Measurements from ENCODE around the gene ETS1. TPM values are rescaled to one million over a fixed set of nuclear protein-coding genes. Genes with fewer than 3 reads are reported as not detected.
A peak's percentile ranks its signal among the peaks of the same experiment; 100 is the strongest.

Gene ETS1
- total RNA-seq, 2 experiments from 2014 or later: 203 to 466 TPM

DNA sequence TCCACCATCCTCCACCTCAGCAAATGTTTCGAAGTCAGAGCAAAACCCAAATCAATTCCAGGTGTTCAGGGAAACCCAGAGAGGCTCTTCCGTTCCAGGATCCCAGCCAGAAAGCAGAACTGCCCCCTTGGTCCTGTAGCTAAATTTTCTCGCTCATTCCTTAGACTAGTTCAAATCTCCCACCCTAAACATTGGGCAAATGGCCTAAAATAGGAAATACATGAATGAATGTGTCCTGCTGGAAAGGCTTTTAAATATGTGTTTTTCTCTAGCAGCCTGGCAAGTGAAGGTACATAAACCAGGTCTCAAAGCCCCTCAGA is 89.6 kb downstream of the ETS1 start:
- Histone ChIP-seq H2AFZ (ENCODE audit: low read length) (no peak overlapping the region), H3K9me3 (ENCODE audit: low read length) (no peaks in the 10 kb centered on the region), H3K36me3 (ENCODE audit: insufficient read depth, low read length) (peaks cover 99% of the 10 kb centered on the region), H3K79me2 (ENCODE audit: insufficient read depth, low read depth, low read length) (peaks cover 100% of the 10 kb centered on the region), H3K4me2 (ENCODE audit: low read length) (peak overlapping the region; percentile 52), H3K4me1 (ENCODE audit: insufficient read depth, low read length, poor library complexity, severe bottlenecking) (peaks cover 100% of the 10 kb centered on the region), H4K20me1 (ENCODE audit: insufficient read depth, low read length) (peaks cover 77% of the 10 kb centered on the region), H3K4me3 (ENCODE audit: low read depth, low read length, poor library complexity, severe bottlenecking) (no peak overlapping the region), H3K27ac (ENCODE audit: low read depth, low read length, poor library complexity, severe bottlenecking) (peak overlapping the region; percentile 32), H3K9me2 (ENCODE audit: insufficient read depth, low read length) (no peaks in the 10 kb centered on the region)
- no peak for TF ChIP-seq EZH2phosphoT487 (IDR thresholded peaks at IDR 0.05; ENCODE audit: borderline replicate concordance, low read depth, low read length)
- TF ChIP-seq, protein P1, sequence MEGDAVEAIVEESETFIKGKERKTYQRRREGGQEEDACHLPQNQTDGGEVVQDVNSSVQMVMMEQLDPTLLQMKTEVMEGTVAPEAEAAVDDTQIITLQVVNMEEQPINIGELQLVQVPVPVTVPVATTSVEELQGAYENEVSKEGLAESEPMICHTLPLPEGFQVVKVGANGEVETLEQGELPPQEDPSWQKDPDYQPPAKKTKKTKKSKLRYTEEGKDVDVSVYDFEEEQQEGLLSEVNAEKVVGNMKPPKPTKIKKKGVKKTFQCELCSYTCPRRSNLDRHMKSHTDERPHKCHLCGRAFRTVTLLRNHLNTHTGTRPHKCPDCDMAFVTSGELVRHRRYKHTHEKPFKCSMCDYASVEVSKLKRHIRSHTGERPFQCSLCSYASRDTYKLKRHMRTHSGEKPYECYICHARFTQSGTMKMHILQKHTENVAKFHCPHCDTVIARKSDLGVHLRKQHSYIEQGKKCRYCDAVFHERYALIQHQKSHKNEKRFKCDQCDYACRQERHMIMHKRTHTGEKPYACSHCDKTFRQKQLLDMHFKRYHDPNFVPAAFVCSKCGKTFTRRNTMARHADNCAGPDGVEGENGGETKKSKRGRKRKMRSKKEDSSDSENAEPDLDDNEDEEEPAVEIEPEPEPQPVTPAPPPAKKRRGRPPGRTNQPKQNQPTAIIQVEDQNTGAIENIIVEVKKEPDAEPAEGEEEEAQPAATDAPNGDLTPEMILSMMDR (conservative IDR thresholded peaks at IDR 0.05; ENCODE audit: low read length): no peak
- POLR2A ChIA-PET: interaction anchor here (0.8 to 1.6 kb wide), 6 partner anchors 10 to 53 kb away, joined by 3 to 10 read pairs (median 4); no protein-coding TSS in a partner anchor
- BruUV-seq (replicated peaks): no TSS peak
- CTCF ChIA-PET (ENCODE audit: unreplicated experiment): interaction anchor here (1.0 to 1.3 kb wide), 2 partner anchors 13 to 17 kb away, joined by 3 to 5 read pairs; no protein-coding TSS in a partner anchor
- intact Hi-C loops (cut with micrococcal nuclease; ENCODE audit: unreplicated experiment): no loop called here
- DNase-seq (ENCODE audit: low spot score): no peak

GRCh38 chr11:128497061-128497775 is 90.1 kb downstream of the ETS1 start:
- peaks cover 100% of the 10 kb centered on the region for H3K4me1 ChIP-seq (ENCODE audit: insufficient read depth, low read length, poor library complexity, severe bottlenecking)
- no peak overlapping the region for H2AFZ ChIP-seq (ENCODE audit: low read length)
- H3K9me3 ChIP-seq (ENCODE audit: low read length): no peaks in the 10 kb centered on the region
- intact Hi-C loops (cut with micrococcal nuclease; ENCODE audit: unreplicated experiment): no loop called here
- H3K4me3 ChIP-seq (ENCODE audit: low read depth, low read length, poor library complexity, severe bottlenecking): no peak overlapping the region
- peaks cover 77% of the 10 kb centered on the region for H4K20me1 ChIP-seq (ENCODE audit: insufficient read depth, low read length)
- ChIA-PET POLR2A (interaction anchor here (0.6 to 1.6 kb wide), 8 partner anchors 10 to 53 kb away, joined by 3 to 10 read pairs (median 4); no protein-coding TSS in a partner anchor), CTCF (ENCODE audit: unreplicated experiment) (interaction anchor here (1.0 to 1.3 kb wide), 2 partner anchors 12 to 18 kb away, joined by 3 to 5 read pairs; no protein-coding TSS in a partner anchor)
- H3K36me3 ChIP-seq (ENCODE audit: insufficient read depth, low read length): peaks cover 99% of the 10 kb centered on the region
- peak overlapping the region; percentile 52 for H3K4me2 ChIP-seq (ENCODE audit: low read length)
- TF ChIP-seq, protein P1 (conservative IDR thresholded peaks at IDR 0.05; ENCODE audit: low read length): no peak
- no peak for TF ChIP-seq EZH2phosphoT487 (IDR thresholded peaks at IDR 0.05; ENCODE audit: borderline replicate concordance, low read depth, low read length)
- no peaks in the 10 kb centered on the region for H3K9me2 ChIP-seq (ENCODE audit: insufficient read depth, low read length)
- DNase-seq (ENCODE audit: low spot score): no peak
- H3K27ac ChIP-seq (ENCODE audit: low read depth, low read length, poor library complexity, severe bottlenecking): peak overlapping the region; percentile 32
- no TSS peak for BruUV-seq (replicated peaks)
- H3K79me2 ChIP-seq (ENCODE audit: insufficient read depth, low read depth, low read length): peaks cover 100% of the 10 kb centered on the region

- H3K4me2 ChIP-seq (ENCODE audit: low read length): peak overlapping the region; percentile 52
- H3K9me2 ChIP-seq (ENCODE audit: insufficient read depth, low read length): no peaks in the 10 kb centered on the region
- H2AFZ ChIP-seq (ENCODE audit: low read length): no peak overlapping the region
- DNase-seq (ENCODE audit: low spot score): no peak
- intact Hi-C loops (cut with micrococcal nuclease; ENCODE audit: unreplicated experiment): no loop called here
- no peaks in the 10 kb centered on the region for H3K9me3 ChIP-seq (ENCODE audit: low read length)
- H3K27ac ChIP-seq (ENCODE audit: low read depth, low read length, poor library complexity, severe bottlenecking): peak overlapping the region; percentile 32
- no TSS peak for BruUV-seq (replicated peaks)
- TF ChIP-seq EZH2phosphoT487 (IDR thresholded peaks at IDR 0.05; ENCODE audit: borderline replicate concordance, low read depth, low read length): no peak
- TF ChIP-seq, protein P1 (conservative IDR thresholded peaks at IDR 0.05; ENCODE audit: low read length): no peak
- no peak overlapping the region for H3K4me3 ChIP-seq (ENCODE audit: low read depth, low read length, poor library complexity, severe bottlenecking)
- peaks cover 99% of the 10 kb centered on the region for H3K36me3 ChIP-seq (ENCODE audit: insufficient read depth, low read length)
- H3K79me2 ChIP-seq (ENCODE audit: insufficient read depth, low read depth, low read length): peaks cover 100% of the 10 kb centered on the region
- POLR2A ChIA-PET: interaction anchor here (0.6 to 1.6 kb wide), 3 partner anchors 9 to 54 kb away, joined by 3 read pairs; no protein-coding TSS in a partner anchor
- peaks cover 100% of the 10 kb centered on the region for H3K4me1 ChIP-seq (ENCODE audit: insufficient read depth, low read length, poor library complexity, severe bottlenecking)
- CTCF ChIA-PET (ENCODE audit: unreplicated experiment): no interaction called here
- peaks cover 77% of the 10 kb centered on the region for H4K20me1 ChIP-seq (ENCODE audit: insufficient read depth, low read length)
Observed at GRCh38 chr11:128496692-128497060, 90.7 kb downstream of the ETS1 start.
